GM12891 (cell line): ENCODE results near the gene GP1BA.

Experiments used
- POLR2A ChIP-seq: IDR thresholded peaks from 2 replicates; pipeline ENCODE4 v1.6.1; 2011; ENCODE audit warnings: low read depth, low read length, control low read depth
- SPI1 ChIP-seq: IDR thresholded peaks from 2 replicates; pipeline ENCODE4 v1.6.1; 2011; ENCODE audit warnings: low read depth, low read length, control low read depth
- TAF1 ChIP-seq: IDR thresholded peaks from 2 replicates; pipeline ENCODE4 v1.6.1; 2011; ENCODE audit warnings: low read depth, low read length, control low read depth

DNA sequence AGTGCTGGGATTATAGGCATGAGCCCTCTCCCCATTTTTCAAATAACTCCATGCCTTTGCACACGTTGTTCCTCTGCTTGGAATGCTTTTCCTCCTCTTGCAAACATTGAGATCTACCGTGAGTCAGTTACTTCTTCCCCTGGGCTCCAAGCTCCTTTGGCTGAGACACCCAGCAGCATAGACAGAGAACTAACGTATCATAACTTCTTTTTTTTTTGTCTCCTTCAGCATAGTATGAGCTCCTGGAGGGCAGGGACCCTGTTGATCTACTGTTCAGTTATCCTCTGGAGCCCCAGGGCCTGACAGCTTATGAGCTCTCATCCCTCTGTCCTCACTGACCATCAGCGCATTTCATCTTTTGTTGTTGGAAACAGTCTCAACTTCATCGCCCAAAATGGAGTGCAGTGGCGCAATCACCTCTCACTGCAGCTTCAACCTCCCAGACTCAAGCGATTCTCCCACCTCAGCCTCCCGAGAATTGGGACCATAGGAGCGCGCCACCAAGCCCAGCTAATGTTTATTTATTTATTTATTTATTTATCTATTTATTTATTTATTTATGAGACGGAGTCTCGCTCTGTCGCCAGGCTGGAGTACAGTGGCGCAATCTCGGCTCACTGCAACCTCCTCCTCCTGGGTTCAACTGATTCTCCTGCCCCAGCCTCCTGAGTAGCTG lies 33.4 kb downstream of the GP1BA start:
- TF ChIP-seq TAF1 (no peak), SPI1 (no peak), POLR2A (no peak)
